ENCODE data around the gene PEX16.

GRCh38 chr11:45860348-45860747 is 57.3 kb downstream of the PEX16 start:
- TF ChIP-seq SIN3A (IDR thresholded peaks at IDR 0.05; ENCODE audit: borderline replicate concordance, insufficient read depth, low read length) (no peak), TAF1 (IDR thresholded peaks at IDR 0.05; ENCODE audit: borderline replicate concordance, insufficient read depth, low read length) (no peak), POLR2AphosphoS5 (IDR thresholded peaks at IDR 0.05; ENCODE audit: low read depth, low read length) (no peak)
